OCI-LY1 (cell line): Measurements from ENCODE around the gene SCP2D1.

Experiments used
- EZH2 ChIP-seq: fragments of 200-600 bp; sonication (generic), shearing (Covaris generic); IDR thresholded peaks from 2 replicates; pipeline ENCODE4 v1.8.0; 2017; ENCODE audit warnings: borderline replicate concordance, mixed run types, mild to moderate bottlenecking, antibody characterized with exemption, low read length, moderate library complexity, mixed read lengths
- TF ChIP-seq, protein P1 (sequence below): fragments of 200-600 bp; sonication (generic), shearing (Covaris generic); IDR thresholded peaks from 2 replicates; pipeline ENCODE4 v1.5.1; 2017; ENCODE audit warnings: mild to moderate bottlenecking, antibody characterized with exemption, low read length, moderate library complexity, mixed read lengths

DNA sequence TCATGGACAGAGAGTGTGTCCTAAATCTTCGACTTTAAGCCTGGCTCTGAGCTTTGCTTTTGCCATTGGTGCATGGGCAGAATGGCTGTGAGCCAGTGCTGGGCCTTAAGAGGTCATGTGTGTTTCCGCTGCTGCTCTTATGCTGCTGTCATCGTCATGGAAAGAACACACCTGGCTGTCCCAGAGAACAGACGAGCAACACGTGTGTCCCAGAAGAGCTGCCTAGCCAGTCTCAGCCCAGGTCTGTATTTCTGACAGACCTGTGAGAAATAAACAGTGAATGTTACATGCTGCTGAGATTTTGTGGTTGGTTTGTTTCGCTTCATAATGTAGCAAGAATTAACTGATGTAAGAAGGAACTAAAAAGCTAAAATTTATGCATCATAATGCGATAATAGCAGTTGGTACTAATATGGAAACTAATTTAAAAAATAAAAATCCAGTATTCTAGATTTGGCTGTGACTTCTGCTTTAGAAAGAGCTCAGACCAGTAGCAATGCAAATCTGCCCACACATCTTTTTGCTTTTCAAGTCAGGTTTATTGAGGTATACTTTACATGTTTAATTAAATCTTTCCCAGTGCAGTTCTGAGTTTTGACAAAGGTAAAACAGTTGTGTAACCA is 11.5 kb upstream of the SCP2D1 start:
- TF ChIP-seq EZH2: no peak
- TF ChIP-seq, protein P1, sequence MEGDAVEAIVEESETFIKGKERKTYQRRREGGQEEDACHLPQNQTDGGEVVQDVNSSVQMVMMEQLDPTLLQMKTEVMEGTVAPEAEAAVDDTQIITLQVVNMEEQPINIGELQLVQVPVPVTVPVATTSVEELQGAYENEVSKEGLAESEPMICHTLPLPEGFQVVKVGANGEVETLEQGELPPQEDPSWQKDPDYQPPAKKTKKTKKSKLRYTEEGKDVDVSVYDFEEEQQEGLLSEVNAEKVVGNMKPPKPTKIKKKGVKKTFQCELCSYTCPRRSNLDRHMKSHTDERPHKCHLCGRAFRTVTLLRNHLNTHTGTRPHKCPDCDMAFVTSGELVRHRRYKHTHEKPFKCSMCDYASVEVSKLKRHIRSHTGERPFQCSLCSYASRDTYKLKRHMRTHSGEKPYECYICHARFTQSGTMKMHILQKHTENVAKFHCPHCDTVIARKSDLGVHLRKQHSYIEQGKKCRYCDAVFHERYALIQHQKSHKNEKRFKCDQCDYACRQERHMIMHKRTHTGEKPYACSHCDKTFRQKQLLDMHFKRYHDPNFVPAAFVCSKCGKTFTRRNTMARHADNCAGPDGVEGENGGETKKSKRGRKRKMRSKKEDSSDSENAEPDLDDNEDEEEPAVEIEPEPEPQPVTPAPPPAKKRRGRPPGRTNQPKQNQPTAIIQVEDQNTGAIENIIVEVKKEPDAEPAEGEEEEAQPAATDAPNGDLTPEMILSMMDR: no peak
